ENCODE data around the gene RPS6KA4. TPM values are rescaled to one million over a fixed set of nuclear protein-coding genes. Genes with fewer than 3 reads are reported as not detected.
"Not testable (repeated sequence)": the region's sequence is repeated elsewhere in the genome, so short reads cannot be mapped to it uniquely, and the experiment has no call there.

RPS6KA4 gene
- polyA plus RNA-seq, 1 of the 3 experiments (the other 2 are of a cell fraction), result 43.4 TPM

GRCh38 chr11:64323373-64323772 lies 35.6 kb upstream of the RPS6KA4 start:
- Histone ChIP-seq H3K79me2 (ENCODE audit: insufficient read depth) (peaks cover 22% of the 10 kb centered on the region), H3K36me3 (replicated peaks in 1 of 2; ENCODE audit: control insufficient read depth in 1 of 2, insufficient read depth in 2 of 2, low read length in 1 of 2) (peaks cover 0 to 10% of the 10 kb centered on the region in 2 experiments), H3K4me1 (ENCODE audit: control insufficient read depth in 1 of 2, insufficient read depth in 2 of 2, low read depth in 1 of 2, low read length in 1 of 2) (peaks cover 0 to 9% of the 10 kb centered on the region in 2 experiments; a peak in 1 of 4 replicates), H3K4me2 (no peak overlapping the region), H3K9ac (no peak overlapping the region), H2AFZ (ENCODE audit: low read depth) (no peak overlapping the region), H3K4me3 (ENCODE audit: low read depth in 2 of 2, low read length in 1 of 2) (no peak overlapping the region), H3K27ac (ENCODE audit: low read depth in 2 of 2, low read length in 1 of 2) (no peak overlapping the region), H3K27me3 (ENCODE audit: insufficient read depth) (no peaks in the 10 kb centered on the region), H3K9me3 (no peaks in the 10 kb centered on the region), H3K9me2 (no peaks in the 10 kb centered on the region), H3F3A (replicated peaks; ENCODE audit: insufficient read depth) (peaks cover 7% of the 10 kb centered on the region), H4K20me1 (ENCODE audit: insufficient read depth) (no peaks in the 10 kb centered on the region)
- ChIA-PET POLR2A (interaction anchor here (1.5 kb wide), 1 partner anchor 19 kb away, joined by 4 read pairs; the partner anchor contains the start of gene ESRRA), CTCF (interaction anchor here (0.9 to 1.4 kb wide), 6 partner anchors 8 to 125 kb away, joined by 3 to 5 read pairs (median 3); no protein-coding TSS in a partner anchor)
- 86% methylated on average over 5 of the region's 5 CpGs for WGBS (ENCODE audit: low lambda C conversion rate)
- no peak for DNase-seq
- no peak for TF ChIP-seq RFX5 (IDR thresholded peaks at IDR 0.05; ENCODE audit: low read length)
- TF ChIP-seq, protein P1, sequence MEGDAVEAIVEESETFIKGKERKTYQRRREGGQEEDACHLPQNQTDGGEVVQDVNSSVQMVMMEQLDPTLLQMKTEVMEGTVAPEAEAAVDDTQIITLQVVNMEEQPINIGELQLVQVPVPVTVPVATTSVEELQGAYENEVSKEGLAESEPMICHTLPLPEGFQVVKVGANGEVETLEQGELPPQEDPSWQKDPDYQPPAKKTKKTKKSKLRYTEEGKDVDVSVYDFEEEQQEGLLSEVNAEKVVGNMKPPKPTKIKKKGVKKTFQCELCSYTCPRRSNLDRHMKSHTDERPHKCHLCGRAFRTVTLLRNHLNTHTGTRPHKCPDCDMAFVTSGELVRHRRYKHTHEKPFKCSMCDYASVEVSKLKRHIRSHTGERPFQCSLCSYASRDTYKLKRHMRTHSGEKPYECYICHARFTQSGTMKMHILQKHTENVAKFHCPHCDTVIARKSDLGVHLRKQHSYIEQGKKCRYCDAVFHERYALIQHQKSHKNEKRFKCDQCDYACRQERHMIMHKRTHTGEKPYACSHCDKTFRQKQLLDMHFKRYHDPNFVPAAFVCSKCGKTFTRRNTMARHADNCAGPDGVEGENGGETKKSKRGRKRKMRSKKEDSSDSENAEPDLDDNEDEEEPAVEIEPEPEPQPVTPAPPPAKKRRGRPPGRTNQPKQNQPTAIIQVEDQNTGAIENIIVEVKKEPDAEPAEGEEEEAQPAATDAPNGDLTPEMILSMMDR (IDR thresholded peaks at IDR 0.05), result no peak

GRCh38 chr11:64323984-64324383 lies 35.0 kb upstream of the RPS6KA4 start:
- H3K27ac ChIP-seq (ENCODE audit: low read depth in 2 of 2, low read length in 1 of 2); H3K27me3 ChIP-seq (ENCODE audit: insufficient read depth); H4K20me1 ChIP-seq (ENCODE audit: insufficient read depth); H3K9ac ChIP-seq; H3K9me3 ChIP-seq; H3K9me2 ChIP-seq; H3K4me1 ChIP-seq (ENCODE audit: control insufficient read depth in 1 of 2, insufficient read depth in 2 of 2, low read depth in 1 of 2, low read length in 1 of 2); H2AFZ ChIP-seq (ENCODE audit: low read depth); H3F3A ChIP-seq (replicated peaks; ENCODE audit: insufficient read depth); H3K4me3 ChIP-seq (ENCODE audit: low read depth in 2 of 2, low read length in 1 of 2); H3K36me3 ChIP-seq (replicated peaks in 1 of 2; ENCODE audit: control insufficient read depth in 1 of 2, insufficient read depth in 2 of 2, low read length in 1 of 2); DNase-seq; H3K4me2 ChIP-seq: not testable (repeated sequence)
- WGBS (ENCODE audit: low lambda C conversion rate), result 100% methylated on average over 2 of the region's 4 CpGs
- ChIA-PET CTCF (interaction anchor here (0.9 to 1.3 kb wide), 5 partner anchors 8 to 124 kb away, joined by 3 to 5 read pairs (median 3); no protein-coding TSS in a partner anchor), POLR2A (interaction anchor here (1.5 kb wide), 1 partner anchor 19 kb away, joined by 4 read pairs; the partner anchor contains the start of gene ESRRA)
- H3K79me2 ChIP-seq (ENCODE audit: insufficient read depth), result peaks cover 16% of the 10 kb centered on the region; the same call in 1 of the 2 replicates

DNA sequence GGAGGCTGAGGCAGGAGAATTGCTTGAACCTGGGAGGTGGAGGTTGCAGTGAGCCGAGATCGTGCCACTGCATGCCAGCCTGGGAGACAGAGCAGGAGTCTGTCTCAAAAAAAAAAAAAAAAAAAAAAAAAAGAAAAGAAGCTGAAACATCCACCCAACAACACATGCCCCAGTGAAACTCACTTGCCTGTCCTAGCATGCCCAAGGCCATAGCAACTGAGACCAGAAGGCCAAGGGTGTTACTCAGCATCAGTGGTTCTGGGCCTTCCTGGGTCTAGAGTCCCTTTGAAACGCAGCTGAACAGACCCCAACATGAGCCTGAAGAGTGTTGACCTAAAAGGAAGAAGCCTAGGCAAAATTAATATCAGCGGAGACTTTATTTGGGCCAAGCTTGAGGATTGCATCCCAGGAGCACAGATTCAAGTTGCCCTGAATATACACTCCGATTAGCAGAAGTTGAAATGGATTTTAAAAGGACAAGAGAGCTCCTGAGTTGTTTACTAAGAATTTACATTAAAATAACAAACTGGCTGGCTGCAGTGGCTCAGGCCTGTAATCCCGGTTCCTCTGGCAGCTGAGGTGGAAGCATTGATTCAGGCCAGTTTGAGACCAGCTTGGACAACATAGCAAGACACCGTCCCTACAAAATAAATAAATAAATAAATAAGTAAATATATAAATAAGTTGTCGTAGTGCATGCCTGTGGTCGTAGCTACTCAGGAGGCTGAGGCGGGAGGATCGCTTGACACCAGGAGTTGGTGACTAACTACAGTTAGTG lies 34.1 kb upstream of the RPS6KA4 start:
- H2AFZ ChIP-seq (ENCODE audit: low read depth), result no peak overlapping the region
- H3K4me1 ChIP-seq (ENCODE audit: control insufficient read depth in 1 of 2, insufficient read depth in 2 of 2, low read depth in 1 of 2, low read length in 1 of 2), result no peaks in the 10 kb centered on the region; a peak in 1 of 4 replicates
- peaks cover 0 to 10% of the 10 kb centered on the region in 2 experiments for H3K36me3 ChIP-seq (replicated peaks in 1 of 2; ENCODE audit: control insufficient read depth in 1 of 2, insufficient read depth in 2 of 2, low read length in 1 of 2)
- no peak for DNase-seq
- no peaks in the 10 kb centered on the region for H3K9me3 ChIP-seq
- no peaks in the 10 kb centered on the region for H3K9me2 ChIP-seq
- H3K27ac ChIP-seq (ENCODE audit: low read depth in 2 of 2, low read length in 1 of 2), result no peak overlapping the region
- WGBS (ENCODE audit: low lambda C conversion rate), result 93% methylated on average over 11 of the region's 11 CpGs
- TF ChIP-seq FOXJ3 (CRISPR knock-in tag; IDR thresholded peaks at IDR 0.05) (no peak), RCOR1 (IDR thresholded peaks at IDR 0.05; ENCODE audit: low read length) (no peak)
- no peaks in the 10 kb centered on the region for H4K20me1 ChIP-seq (ENCODE audit: insufficient read depth)
- H3K4me2 ChIP-seq, result no peak overlapping the region
- CTCF ChIA-PET, result interaction anchor here (0.9 to 1.3 kb wide), 5 partner anchors 15 to 123 kb away, joined by 3 to 5 read pairs (median 3); partner anchors contain the start of gene CCDC88B
- no peak overlapping the region for H3K9ac ChIP-seq
- H3K4me3 ChIP-seq (ENCODE audit: low read depth in 2 of 2, low read length in 1 of 2), result no peak overlapping the region
- H3K27me3 ChIP-seq (ENCODE audit: insufficient read depth), result no peaks in the 10 kb centered on the region
- peaks cover 10% of the 10 kb centered on the region for H3F3A ChIP-seq (replicated peaks; ENCODE audit: insufficient read depth)
- POLR2A ChIA-PET, result interaction anchor here (0.7 kb wide), 1 partner anchor 285 kb away, joined by 3 read pairs; no protein-coding TSS in a partner anchor
- H3K79me2 ChIP-seq (ENCODE audit: insufficient read depth), result peaks cover 9% of the 10 kb centered on the region; the same call in 1 of the 2 replicates

Data from SK-N-SH (cell line).